Subcutaneous adipose tissue (tissue), 4 donors: Measurements from ENCODE around the gene POF1B. TPM values are rescaled to one million over a fixed set of nuclear protein-coding genes. Genes with fewer than 3 reads are reported as not detected.

ENCODE experiments used
- total RNA-seq, 4 donors: library from RNA; depleted of rRNA; stranded (reverse); fragments of >200 nt; gene quantifications; one replicate each; pipeline ENCODE4 v1.1.0, GENCODE V29; 2016
- TF ChIP-seq, protein P1 (sequence below): fragments of 450-650 bp; IDR thresholded peaks from one replicate; pipeline ENCODE4 v1.5.1; 2016; ENCODE audit warnings: low read depth, mild to moderate bottlenecking, control low read depth, antibody characterized with exemption, moderate library complexity

POF1B gene, protein sequence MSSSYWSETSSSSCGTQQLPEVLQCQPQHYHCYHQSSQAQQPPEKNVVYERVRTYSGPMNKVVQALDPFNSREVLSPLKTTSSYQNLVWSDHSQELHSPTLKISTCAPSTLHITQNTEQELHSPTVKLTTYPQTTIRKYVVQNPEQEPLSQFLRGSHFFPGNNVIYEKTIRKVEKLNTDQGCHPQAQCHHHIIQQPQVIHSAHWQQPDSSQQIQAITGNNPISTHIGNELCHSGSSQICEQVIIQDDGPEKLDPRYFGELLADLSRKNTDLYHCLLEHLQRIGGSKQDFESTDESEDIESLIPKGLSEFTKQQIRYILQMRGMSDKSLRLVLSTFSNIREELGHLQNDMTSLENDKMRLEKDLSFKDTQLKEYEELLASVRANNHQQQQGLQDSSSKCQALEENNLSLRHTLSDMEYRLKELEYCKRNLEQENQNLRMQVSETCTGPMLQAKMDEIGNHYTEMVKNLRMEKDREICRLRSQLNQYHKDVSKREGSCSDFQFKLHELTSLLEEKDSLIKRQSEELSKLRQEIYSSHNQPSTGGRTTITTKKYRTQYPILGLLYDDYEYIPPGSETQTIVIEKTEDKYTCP
- total RNA-seq: under 1 TPM in 2 of 4 donors, not detected in 2; 0.22 to 0.75 TPM

DNA sequence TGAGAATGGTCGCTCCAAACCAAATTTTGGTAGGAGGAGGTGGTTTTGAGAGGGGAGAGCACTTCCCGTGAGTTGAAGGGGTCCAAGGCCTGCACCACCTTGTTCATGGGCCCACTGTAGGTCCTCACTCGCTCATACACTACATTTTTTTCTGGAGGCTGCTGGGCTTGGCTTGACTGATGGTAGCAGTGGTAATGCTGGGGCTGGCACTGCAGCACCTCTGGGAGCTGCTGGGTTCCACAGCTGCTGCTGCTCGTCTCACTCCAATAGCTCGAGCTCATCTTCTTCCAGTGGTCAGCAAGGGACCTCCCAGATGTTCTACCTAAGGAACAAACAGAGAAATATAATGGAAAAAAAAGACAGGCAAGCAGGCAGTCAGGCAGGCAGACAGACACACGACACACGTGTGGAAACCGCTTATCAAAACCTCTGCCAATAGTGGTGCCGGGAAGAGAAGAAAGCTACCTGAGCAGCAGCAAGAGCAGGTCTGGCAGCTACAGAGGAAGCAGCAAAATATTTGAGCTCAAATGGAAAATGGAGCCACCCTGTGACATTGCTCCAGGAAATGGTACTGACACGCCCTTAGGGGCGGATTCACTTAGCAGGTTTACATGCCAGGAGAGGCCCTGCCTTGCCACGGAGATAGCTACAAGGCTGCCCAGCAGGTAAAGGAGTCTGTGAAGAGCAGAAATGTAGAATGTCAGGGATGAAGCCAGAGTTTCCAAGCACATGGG, at the start of gene POF1B:
Gene POF1B, minus strand, starts transcription at position 492 of the 734 bp plus-strand sequence. Its CDS starts 211 bp downstream, at position 281.
- TF ChIP-seq, protein P1, sequence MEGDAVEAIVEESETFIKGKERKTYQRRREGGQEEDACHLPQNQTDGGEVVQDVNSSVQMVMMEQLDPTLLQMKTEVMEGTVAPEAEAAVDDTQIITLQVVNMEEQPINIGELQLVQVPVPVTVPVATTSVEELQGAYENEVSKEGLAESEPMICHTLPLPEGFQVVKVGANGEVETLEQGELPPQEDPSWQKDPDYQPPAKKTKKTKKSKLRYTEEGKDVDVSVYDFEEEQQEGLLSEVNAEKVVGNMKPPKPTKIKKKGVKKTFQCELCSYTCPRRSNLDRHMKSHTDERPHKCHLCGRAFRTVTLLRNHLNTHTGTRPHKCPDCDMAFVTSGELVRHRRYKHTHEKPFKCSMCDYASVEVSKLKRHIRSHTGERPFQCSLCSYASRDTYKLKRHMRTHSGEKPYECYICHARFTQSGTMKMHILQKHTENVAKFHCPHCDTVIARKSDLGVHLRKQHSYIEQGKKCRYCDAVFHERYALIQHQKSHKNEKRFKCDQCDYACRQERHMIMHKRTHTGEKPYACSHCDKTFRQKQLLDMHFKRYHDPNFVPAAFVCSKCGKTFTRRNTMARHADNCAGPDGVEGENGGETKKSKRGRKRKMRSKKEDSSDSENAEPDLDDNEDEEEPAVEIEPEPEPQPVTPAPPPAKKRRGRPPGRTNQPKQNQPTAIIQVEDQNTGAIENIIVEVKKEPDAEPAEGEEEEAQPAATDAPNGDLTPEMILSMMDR: no peak

DNA sequence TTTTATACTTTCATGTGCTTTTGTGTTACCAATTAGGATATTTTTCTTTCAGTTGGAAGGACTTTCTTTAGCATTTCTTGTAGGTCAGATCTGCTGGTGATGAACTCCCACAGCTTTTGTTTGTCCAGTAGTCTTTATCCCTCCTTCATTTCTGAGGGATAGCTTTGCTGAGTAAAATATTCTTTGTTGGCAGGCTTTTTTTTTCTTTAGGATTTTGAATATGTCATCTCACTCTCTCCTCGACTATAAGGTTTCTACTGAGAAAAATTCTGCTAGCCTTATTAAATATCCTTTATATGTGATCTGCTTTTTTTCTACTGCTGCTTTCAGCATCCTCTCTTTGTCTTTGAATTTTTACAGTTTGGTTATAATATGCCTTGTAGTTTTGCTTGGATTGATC, 49.6 kb upstream of the POF1B start:
- TF ChIP-seq, protein P1: no peak

DNA sequence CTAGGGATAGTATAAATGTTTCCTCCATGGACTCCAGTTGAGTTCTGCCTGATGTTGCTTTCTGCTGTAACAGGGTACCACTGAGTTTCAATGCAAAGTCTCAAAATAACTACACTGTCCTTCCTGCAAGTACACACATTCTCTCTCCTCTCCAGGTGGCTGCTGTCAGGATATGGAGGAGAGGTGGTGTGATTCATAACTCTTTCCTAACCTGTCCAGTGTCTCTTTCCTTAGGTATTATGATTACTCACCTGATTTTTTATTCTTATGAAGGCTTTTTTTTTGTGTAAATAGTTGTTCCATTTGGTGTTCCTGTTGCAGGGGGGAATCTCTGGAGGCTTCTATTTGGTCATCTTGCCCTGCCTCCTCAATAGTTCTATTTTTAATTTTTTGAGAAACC, 39.8 kb upstream of the POF1B start:
- TF ChIP-seq, protein P1: no peak

DNA sequence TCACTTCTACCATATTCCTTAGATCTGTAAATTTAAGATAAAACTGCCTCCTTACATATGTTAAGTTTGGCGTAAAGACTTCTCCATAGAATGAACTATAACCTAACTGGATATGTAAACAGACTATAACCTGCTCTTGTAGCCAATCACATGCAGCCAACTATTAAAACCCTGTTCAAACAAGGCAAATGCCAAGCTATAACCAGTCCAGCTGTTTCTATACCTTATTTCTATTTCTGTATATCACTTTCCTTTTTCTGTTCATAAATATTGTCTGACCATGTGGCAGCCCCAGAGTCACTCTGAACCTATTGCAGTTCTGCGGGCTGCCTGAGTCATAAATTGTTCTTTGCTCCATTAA, 12.4 kb upstream of the POF1B start:
- TF ChIP-seq, protein P1: no peak

DNA sequence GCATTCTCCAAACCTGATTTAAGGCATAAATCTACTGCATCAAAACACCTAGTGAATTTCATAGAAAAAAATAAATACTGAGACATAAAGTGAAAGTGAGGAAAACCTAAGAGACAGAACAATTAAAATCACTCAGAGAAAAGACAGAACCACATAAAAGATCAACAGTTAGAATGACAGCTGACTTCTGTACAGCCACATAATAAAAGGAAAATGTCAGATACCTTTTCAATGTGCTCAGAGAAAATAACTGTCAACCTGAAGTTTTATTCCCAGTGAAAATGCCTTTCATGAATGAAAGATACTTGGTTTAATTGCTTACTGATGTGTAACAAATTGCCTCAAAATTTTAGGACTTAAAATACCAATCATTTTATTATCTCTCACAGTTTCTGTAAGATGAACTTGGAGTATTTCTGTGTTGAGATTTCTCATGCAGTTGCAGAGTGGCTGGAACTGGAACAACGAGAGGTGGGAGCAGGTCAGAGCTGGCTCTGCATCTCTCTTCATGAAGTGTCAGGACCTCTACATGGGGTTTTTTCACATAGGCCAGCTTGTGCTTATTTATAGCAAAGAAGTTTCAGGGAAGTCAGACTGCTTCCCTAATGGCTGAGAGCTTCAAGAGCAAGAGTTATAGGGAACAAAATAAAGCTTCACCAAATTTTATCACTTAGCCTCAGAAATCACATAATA, 11.9 kb upstream of the POF1B start:
- TF ChIP-seq, protein P1: no peak

DNA sequence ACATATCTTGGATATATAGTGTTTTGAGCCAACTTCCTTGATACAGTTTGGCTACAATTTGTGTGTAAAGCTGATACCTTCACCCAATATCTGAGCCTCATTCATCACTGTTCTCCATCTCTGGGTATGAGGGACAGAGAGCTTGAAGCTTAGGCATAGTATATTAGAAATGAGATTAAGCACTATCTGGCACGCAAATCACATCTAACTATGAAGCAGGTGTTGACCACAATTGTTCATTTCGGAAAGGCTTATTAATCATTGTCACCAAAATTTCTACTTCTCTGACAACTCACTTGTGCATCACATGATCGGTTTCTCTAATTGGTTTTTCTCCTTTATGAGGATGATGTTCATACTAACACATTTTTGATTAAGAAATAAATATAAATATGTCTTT, 2.1 kb upstream of the POF1B start:
- TF ChIP-seq, protein P1: no peak
